ENCODE results near the gene SLN.

Gene SLN

DNA sequence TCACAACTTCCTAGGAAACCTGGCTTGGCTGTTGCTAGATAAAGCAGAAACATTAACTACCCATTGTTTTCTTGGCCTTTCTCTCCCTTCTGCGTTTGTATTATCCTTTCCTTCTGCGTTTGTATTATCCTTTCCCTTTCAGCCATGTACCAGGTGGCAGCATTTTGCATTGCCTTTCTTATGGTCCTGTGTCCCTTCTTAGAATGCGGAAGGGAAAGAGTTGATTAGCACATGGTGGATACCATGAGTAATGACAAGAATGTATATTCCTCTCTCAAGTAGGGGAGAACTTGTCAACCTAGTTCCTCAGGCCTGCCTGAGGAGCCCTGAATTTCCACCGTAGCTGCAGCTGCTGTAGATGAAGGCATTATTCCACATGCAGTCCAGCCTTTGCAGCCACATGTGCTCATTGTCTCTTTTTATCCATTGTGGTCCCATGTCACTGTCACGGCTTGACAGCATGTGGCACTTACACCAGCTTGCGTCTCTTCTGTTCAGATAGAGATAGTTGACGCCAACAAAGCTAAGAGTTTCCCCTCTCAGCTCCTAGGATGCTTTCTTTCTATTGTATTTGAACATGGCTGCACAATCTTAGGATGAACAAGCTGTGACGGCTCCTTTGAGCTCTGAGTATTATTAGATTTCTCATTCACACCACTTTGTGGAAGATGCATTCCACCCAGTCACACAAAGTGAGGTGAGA, 44.8 kb downstream of the SLN start:
- WGBS, 2 experiments (ENCODE audit: insufficient coverage in 2 of 2), result 69 to 79% methylated on average over 6 of the region's 8 CpGs
- Histone ChIP-seq H3K4me1 (ENCODE audit: control insufficient read depth, insufficient read depth, low read length, poor library complexity, severe bottlenecking) (no peaks in the 10 kb centered on the region), H3K36me3 (ENCODE audit: control insufficient read depth, insufficient read depth, low read length) (no peaks in the 10 kb centered on the region), H3K4me3 (ENCODE audit: extremely low read depth, insufficient read depth, low read length, poor library complexity, severe bottlenecking) (no peak overlapping the region), H3K9me3 (ENCODE audit: control insufficient read depth, low read length) (no peaks in the 10 kb centered on the region), H3K27ac (ENCODE audit: low read depth, low read length, severe bottlenecking) (no peak overlapping the region)

DNA sequence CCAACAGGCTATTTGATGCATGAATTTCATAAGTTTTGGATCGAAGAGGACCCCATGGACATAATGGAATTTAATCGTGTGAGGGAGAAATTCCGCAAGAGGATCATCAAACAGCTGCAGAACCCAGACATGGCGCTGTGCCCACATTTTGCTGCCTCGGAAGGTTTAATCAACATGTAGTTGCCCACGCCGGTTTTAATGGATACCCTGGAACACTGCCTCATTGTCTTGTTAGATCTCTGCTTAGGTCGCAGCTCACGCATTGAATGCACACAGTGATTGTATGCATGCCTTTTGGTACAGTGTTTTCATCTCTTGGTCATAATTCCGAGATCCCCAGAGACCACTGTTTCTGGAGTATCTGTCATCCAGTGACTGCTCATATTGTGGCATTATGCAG, 46.8 kb downstream of the SLN start:
- Histone ChIP-seq H3K27ac (ENCODE audit: low read depth, low read length, severe bottlenecking) (no peak overlapping the region), H3K4me1 (ENCODE audit: control insufficient read depth, insufficient read depth, low read length, poor library complexity, severe bottlenecking) (no peaks in the 10 kb centered on the region), H3K4me3 (ENCODE audit: extremely low read depth, insufficient read depth, low read length, poor library complexity, severe bottlenecking) (no peak overlapping the region), H3K36me3 (ENCODE audit: control insufficient read depth, insufficient read depth, low read length) (no peaks in the 10 kb centered on the region), H3K9me3 (ENCODE audit: control insufficient read depth, low read length) (no peaks in the 10 kb centered on the region)
- WGBS, 2 experiments (ENCODE audit: insufficient coverage in 2 of 2), result 89 to 91% methylated on average over 9 to 10 of the region's 10 CpGs

DNA sequence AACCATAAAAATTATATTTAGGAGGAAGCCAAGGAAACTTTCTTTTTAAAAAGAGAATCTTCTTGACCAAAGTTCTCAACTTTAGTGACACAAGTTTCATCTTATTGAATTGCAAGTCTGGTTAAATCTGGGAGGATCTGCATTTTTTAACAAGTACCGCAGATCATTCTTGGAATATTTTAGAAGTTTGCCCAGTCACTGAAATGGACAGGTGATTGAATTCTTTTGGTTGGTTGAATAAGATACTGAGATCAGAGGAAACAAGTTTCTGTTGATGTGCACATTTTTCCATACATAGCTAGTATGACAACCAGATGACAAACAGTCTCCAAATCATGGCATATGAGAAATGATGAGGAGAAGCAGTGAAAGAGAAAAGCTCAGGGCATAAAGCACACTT, 50.2 kb downstream of the SLN start:
- no peaks in the 10 kb centered on the region for H3K36me3 ChIP-seq (ENCODE audit: control insufficient read depth, insufficient read depth, low read length)
- no peaks in the 10 kb centered on the region for H3K9me3 ChIP-seq (ENCODE audit: control insufficient read depth, low read length)
- 89% methylated on average over 1 of the region's 1 CpG; no CpG with 5 or more reads in 1 of the 2 experiments for WGBS, 2 experiments (ENCODE audit: insufficient coverage in 2 of 2)
- no peaks in the 10 kb centered on the region for H3K4me1 ChIP-seq (ENCODE audit: control insufficient read depth, insufficient read depth, low read length, poor library complexity, severe bottlenecking)
- H3K27ac ChIP-seq (ENCODE audit: low read depth, low read length, severe bottlenecking), result no peak overlapping the region
- no peak overlapping the region for H3K4me3 ChIP-seq (ENCODE audit: extremely low read depth, insufficient read depth, low read length, poor library complexity, severe bottlenecking)

DNA sequence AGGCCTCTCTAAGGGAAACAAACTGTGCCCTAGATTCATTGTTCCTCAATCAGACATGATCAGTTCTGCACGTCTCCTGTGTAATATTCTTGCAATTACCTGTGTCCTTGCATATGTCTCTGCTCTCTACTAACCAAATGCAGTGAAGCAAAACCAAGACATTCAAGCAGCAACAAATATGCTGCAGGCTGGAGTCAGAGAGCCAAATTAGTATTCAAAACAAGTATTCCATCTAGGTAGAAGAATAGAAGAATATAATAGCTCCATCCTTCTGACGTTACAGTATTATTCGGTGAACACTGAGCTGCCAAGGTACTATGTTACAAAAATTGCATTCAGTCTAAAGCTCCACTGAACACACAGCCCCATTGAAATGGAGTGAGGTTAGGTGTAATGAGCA, 51.8 kb downstream of the SLN start:
- H3K9me3 ChIP-seq (ENCODE audit: control insufficient read depth, low read length), result no peaks in the 10 kb centered on the region
- no peak overlapping the region for H3K4me3 ChIP-seq (ENCODE audit: extremely low read depth, insufficient read depth, low read length, poor library complexity, severe bottlenecking)
- no peaks in the 10 kb centered on the region for H3K36me3 ChIP-seq (ENCODE audit: control insufficient read depth, insufficient read depth, low read length)
- WGBS, 2 experiments (ENCODE audit: insufficient coverage in 2 of 2), result 67 to 86% methylated on average over 1 of the region's 3 CpGs
- no peaks in the 10 kb centered on the region for H3K4me1 ChIP-seq (ENCODE audit: control insufficient read depth, insufficient read depth, low read length, poor library complexity, severe bottlenecking)
- H3K27ac ChIP-seq (ENCODE audit: low read depth, low read length, severe bottlenecking), result no peak overlapping the region

DNA sequence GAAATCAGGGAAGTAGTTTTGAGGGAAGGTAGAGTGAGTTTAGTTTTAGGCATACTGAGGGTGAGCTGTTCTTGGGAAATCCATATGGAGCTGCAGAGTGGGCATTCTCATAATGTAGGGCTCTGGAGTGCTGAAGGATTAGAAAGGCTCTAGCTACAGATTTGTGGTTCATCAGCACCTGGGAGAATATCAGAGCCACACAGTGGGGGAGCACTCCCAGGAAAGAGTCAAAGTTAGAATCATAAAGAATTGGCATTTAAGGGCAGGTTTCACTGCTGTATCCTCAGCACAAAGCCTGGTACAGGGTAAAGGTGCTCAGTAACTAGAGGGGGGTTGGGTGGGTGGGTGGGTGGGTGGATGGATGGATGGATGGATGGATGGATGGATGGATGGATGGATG, 52.5 kb downstream of the SLN start:
- no peaks in the 10 kb centered on the region for H3K9me3 ChIP-seq (ENCODE audit: control insufficient read depth, low read length)
- H3K36me3 ChIP-seq (ENCODE audit: control insufficient read depth, insufficient read depth, low read length), result no peaks in the 10 kb centered on the region
- no peak overlapping the region for H3K4me3 ChIP-seq (ENCODE audit: extremely low read depth, insufficient read depth, low read length, poor library complexity, severe bottlenecking)
- no peaks in the 10 kb centered on the region for H3K4me1 ChIP-seq (ENCODE audit: control insufficient read depth, insufficient read depth, low read length, poor library complexity, severe bottlenecking)
- H3K27ac ChIP-seq (ENCODE audit: low read depth, low read length, severe bottlenecking), result no peak overlapping the region
